GM19035 (cell line): ENCODE measurements around the gene LINGO3.
"Not testable (repeated sequence)": the region's sequence is repeated elsewhere in the genome, so short reads cannot be mapped to it uniquely, and the experiment has no call there.

ENCODE experiments used
- ATAC-seq: cut with Tn5 transposase; IDR thresholded peaks from one replicate; pipeline ENCODE4 v1.9.1; 2021; ENCODE audit not compliant: unreplicated experiment

Gene LINGO3, protein sequence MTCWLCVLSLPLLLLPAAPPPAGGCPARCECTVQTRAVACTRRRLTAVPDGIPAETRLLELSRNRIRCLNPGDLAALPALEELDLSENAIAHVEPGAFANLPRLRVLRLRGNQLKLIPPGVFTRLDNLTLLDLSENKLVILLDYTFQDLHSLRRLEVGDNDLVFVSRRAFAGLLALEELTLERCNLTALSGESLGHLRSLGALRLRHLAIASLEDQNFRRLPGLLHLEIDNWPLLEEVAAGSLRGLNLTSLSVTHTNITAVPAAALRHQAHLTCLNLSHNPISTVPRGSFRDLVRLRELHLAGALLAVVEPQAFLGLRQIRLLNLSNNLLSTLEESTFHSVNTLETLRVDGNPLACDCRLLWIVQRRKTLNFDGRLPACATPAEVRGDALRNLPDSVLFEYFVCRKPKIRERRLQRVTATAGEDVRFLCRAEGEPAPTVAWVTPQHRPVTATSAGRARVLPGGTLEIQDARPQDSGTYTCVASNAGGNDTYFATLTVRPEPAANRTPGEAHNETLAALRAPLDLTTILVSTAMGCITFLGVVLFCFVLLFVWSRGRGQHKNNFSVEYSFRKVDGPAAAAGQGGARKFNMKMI

DNA sequence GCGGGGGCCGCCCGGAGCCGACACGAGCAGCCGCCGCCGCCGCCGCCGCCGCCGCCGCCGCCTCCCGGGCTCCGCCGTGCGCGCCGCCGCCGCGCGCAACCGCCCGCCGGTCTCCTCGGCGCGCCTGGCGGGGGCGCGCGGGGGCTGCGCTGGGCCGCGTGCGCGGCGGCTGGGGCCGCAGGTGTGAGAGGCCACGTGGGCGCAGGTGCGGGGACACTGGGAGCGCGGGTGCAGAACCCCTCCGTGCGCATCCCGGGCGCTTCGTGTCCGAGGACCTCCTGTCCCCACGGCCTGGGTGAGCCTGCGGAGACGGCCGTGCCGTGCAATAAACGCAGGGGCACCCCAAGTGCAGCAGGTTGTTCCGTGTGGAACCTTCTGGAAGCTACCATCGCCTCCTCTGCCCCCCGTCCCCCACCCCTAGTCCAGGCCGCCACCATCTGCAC, at the start of gene LINGO3:
Gene LINGO3, minus strand, starts transcription at position 41 of the 443 bp plus-strand sequence. CDS start 16,378 bp downstream, outside the sequence.
- no peak for ATAC-seq

DNA sequence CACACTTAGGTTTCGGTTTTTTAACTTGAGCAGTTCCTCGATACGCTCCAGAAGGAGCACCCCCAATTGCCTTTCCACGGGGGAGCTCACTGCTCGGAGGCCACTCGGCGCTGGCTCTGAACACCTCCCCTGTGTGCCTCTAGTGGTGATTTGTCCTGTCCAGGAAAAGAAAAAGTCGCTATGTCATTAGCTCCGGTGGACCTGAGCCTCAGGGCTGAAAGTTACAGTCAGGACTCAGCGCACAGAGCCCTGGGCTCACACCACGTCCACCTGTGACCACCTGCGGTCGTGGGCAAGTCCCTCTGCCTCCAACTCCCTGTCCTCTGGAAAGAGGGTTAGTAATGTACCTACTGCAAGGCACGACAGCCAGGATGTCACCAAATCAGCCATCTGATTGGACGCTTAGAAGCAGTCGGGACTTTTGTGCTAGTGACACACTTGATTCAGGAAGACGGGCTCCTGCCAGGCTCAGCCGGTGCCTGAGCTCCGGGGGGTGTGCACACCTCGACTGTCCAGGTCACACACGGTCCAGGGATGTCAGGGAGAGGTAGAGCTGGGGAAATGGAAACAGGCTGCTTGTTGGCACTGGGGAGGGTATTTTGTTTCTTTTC, 48.2 kb upstream of the LINGO3 start:
- ATAC-seq, result no peak

DNA sequence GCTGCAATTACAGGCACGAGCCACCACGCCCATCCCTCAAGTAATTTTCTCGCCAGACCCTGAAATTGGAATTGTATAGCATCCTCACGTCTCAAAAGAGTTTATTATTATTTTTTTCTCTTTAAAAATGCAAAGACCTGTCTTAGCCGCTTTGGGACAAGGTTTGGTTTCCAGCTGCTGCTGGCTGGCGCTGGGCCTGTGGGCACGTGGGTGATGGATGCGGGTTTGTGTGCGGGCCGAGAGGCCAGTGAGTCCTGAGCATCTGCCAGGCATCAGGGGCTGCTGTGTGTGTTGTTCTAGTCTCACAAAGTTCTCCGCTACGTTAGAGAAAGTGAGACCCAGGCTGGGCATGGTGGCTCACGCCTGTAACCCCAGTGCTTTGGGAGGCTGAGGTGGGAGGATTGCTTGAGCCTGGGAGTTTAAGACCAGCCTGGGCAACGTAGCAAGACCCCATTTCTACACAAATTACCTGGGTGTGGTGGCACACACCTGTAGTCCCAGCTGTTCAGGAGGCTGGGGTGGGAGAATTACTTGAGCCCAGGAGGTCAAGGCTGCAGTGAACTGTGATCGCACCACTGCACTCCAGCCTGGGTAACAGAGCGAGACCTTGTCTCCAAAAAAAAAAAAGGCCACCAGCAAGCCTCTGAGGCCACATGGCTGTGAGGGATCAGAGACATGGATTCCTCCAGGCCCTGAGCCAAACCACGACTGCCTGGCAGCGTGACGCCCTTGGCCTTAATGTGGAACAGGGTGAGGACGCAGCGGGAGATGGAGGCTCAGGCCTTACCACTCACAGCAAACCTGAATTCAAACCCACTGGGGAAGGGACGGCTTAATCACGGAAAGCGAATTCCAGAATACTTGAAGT, 47.4 kb upstream of the LINGO3 start:
- ATAC-seq, result no peak

DNA sequence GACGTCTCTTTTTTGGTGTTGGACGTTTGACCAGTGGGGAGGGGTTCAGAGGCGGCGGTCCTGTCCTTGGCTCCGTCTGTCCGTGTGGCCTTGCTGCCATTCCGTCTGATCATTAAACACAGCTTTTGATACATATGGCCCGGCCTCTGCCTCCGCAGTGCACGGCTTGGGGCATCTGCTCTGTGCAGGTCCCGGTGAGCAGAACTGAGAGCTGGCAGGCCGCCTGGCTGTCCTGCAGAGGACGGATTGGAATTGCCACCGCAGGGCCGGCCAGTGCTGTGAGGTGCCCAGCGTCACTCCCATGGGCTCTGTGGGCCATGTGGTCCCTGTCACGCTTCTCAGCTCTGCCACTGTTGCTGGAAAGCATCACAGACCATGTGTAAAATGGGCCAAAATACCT, 46.7 kb upstream of the LINGO3 start:
- no peak for ATAC-seq

DNA sequence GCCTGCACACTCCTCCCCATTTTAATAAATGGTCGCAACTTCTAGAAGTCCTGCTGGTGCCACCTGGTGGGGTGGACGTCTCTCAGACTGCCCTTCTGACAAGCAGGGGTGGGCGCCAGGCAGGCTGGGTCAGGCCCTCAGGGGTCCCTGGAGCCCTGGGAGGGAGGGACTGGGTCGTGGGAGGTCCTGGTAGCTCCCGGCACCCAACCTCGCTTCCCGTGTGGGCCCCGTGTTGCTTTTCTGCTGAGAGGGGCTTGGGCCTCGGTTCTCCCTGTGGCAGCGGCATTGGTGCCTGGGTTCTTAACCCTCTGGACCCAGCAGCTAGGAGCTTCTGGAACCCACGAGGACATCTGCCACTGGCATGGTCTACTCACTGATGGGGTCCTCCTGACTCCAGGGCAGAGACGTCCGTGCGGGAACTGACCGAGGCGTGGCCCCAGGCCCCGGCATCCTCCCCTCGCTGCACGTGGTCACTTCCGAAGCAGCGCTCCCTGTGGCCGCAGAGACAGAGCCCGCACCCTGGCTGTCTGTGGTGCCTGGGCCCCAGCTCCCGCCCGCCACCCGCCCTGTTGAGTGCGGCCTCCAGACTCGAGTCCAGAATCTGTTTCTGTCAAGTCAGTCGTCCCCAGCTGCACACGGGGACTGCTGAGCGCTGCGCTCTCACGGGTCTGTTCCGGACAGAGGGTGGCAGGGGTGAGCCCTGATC, 46.1 kb upstream of the LINGO3 start:
- no peak for ATAC-seq

DNA sequence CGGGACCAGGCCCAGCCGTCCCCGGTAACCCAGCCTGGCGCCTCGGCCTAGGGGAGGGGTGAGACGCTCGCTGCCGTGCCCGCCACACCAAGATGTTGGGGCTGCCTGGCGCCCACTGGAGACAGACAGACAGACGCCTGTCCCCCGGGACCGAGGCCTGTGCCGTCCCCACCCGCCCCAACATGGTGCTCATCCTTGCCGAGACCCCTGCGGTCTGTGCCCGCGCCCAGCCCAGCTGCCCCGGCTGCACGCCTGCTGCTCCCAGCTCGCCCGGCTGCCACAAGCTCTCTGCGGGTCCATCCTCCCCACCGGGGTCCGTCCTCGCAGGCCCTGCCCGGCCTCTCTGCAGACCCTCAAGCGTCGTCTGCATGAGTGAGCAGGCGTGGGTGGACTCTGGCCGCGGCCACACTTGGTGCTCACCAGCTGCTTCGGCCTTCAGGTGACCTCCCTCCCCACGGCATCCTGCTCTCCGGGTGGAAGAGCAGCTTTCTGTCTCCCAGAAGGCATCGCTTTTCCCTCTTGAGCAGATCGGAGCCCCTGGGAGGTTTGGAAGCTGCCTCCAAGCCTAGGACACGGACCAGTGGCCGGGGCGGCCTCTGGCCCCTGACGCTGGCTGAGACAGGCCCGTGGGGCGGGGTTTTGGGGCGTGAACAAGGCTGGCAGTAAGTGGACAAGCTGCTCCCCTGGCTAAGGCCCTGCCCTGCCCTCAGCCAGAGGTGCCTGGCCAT, 45.4 kb upstream of the LINGO3 start:
- no peak for ATAC-seq

DNA sequence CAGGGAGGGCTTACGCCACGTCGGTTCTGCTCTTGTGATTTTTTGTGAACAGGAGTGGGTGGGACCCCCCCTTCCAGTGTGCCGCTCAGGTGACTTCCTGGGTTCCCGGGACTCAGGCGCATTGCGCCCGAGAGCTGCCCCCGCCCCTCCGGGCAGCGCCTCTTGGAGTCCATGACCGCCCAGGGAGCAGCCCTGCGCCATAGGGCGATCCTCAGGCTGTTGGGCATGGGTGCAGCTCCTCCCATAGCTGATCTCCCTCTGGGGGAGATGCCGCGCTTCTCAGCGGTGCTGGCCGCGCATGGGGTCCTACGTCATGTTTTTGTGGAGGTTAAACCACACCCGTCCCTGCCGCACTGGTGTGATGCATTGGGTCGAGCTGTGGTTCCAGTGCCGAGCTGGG, 44.2 kb upstream of the LINGO3 start:
- no peak for ATAC-seq

DNA sequence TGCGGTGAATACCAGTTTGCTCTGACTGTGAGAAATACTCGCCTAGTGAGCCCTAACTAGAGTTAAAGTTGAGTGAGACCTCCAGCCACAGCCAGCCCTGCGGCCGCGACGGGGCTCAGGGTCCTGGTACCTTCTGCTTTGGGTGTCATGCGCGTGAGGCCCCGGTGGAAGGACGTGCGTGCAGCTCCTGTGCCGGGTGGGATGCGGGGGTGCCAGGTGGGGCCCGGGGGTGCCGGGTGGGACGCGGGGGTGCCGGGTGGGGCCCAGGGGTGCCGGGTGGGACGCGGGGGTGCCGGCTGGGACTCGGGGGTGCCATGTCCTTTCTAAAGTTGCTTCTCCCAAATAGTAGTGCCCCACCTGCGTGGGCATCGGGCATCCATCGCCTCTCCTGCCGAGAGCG, 43.6 kb upstream of the LINGO3 start:
- ATAC-seq, result no peak

DNA sequence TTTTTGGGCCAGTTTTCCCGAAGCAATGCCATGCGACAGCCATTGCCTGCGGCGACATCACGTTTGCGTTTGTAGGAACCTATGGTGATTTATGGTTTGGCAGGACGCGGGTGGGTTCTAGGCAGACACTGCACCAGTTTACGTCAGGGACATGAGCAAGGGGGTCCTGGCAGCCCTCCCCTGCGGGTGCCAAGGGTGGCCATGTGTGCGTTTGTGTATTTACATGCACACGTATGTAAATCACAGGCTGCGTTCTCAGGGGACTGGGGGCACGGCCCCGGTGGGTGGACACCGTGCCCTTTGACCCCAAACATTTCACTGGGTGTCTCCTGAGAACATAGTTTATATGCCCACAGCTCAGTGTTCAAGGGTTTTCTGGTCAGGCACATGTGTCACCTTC, 42.7 kb upstream of the LINGO3 start:
- ATAC-seq, result no peak

DNA sequence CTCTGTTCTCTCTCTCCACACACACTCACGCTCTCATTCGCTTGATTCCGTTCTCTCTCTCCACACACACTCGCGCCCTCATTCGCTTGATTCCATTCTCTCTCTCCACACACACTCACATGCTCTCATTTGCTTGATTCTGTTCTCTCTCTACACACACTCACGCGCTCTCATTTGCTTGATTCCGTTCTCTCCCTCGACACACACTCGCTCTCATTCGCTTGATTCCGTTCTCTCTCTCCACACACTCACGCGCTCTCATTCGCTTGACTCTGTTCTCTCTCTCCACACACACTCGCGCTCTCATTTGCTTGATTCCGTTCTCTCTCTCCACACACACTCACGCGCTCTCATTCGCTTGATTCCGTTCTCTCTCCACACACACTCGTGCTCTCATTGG, 41.9 kb upstream of the LINGO3 start:
- not testable (repeated sequence) for ATAC-seq

DNA sequence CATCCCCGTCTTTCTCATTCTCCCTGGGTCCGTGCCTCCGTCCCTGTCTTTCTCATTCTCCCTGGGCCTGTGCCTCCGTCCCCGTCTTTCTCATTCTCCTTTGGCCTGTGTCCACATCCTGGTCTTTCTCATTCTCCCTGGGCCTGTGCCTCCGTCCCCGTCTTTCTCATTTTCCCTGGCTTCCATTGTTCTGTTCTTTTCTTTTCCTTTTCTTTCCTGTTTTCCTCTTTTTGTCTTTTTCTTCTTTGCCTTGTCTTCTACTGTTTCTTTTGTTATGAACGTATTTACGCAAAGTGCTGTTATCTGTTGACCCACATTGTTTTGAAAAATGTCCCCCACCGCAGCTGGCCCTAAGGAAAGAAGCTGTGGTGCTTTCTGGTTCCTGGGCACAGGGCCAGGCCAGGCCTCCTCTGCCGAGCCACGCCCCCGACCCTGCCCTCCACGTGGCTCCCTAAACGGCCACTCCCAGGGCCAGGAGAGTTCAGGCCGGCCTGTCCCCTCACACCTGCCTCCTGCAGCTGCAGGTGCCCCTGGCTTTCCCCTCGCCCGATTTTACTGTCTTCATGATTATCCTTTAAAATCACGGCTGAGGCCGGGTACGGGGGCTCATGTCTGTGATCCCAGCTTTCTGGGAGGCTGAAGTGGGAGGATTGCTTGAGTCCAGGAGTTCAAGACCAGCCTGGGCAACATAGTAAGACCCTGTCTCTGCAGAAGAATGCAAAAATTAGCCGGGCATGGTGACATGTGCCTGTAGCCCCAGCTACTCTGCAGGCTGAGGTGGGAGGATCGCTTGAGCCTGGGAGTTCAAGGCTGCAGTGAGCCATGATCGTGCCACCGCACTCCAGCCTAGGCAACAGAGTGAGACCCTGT, 38.1 kb upstream of the LINGO3 start:
- no peak for ATAC-seq

DNA sequence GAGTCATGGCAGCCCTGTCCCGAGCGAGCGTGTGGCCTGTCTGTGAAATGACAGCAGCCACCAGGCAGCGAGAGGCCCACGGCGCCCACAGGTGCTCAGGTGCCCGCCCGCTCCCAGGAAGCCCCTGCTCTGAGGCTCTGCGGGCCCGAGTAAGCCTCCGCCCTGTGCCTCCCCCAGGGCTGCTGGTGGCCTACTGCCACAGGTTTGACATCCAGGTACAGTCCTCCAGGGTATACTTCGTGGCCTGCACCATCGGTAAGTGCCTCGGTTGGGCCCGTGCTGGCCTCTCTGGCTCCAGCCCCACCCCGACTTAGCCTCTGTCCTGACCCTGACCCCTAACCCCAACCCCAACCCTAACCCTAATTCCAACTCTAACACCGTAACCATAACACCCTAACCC, 37.1 kb upstream of the LINGO3 start:
- ATAC-seq, result no peak

DNA sequence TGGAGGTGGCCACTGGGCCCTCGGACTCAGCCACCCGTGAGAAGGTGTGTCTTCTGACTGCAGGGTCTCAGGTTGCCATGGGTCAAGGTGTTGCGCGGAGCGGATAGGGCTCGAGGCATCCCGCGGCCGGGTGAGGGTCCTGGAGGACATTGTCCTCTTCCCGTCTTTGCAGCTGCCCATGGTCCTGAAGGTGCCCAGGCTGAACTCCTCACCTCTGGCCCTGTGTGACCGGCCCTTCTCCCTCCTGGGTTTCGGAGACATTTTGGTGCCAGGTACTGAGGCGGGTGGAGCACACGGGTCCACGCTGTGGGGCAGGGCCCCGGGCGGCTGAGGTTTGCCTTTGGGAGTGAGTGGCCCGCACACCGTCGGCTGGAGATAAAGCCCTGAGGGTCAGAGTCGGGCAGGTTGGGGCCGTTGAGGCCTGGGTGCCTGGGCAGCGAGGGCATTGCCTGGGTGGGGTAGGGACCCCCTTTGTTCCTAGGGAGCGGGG, 36.5 kb upstream of the LINGO3 start:
- ATAC-seq, result no peak

DNA sequence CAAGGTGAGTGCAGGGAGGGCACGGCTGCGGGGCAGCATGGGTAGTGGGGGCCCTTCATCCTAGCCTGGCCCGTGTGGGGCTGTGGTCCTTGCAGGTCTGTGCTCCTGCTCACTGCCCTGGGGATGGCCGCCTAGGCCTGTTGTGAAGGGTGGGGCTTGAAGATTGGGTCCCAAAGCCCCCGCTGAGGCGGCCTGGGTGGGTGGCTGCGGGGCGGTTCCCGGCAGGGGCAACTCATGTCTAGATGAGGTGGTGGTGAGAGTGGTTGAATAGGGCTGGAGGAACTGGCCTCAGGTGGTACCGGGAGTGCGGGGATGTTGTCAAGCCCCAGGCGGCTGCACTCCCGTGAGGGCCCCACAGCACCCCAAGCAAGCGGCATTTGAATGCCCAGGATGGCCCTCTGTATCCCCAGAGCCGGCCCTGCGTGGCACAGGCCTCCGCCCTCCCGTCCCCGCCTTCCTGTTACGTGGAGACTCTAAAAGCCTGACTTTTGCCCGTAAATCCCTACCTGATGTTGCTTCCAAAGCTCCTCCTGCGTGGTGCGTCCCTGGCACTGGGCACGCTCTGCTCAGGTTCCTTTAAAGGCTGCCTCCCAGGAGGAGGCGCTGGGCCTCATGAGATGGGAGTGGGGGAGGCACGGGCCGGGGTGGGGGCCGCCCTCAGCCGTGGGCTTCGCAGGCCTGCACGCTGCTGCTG, 35.5 kb upstream of the LINGO3 start:
- no peak for ATAC-seq

DNA sequence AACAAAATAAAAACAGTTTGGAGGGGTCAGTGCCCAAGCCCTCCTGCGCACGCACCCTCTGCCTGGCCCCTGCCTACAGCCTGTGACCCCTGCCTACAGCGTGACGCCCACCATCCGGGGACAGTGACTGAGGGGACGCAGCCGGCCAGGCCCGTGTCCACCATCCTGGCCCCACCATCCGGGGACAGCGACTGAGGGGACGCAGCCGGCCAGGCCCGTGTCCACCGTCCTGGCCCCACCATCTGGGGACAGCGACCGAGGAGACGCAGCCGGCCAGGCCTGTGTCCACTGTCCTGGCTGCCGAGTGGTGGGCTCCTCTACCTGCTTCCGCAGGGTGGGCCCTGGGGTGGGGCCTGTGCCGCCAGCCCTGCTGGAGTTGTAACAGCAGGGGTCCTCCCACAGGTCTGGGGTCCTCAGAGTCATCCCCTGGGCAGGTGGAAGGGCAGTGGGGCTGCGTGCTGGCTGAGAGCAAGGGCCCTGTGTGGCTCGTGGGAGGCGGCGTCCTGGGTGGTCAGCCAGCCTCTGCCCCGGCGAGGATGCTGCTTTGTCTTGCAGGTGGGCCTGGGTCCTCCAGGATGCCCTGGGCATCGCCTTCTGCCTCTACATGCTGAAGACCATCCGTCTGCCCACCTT, 34.8 kb upstream of the LINGO3 start:
- no peak for ATAC-seq

DNA sequence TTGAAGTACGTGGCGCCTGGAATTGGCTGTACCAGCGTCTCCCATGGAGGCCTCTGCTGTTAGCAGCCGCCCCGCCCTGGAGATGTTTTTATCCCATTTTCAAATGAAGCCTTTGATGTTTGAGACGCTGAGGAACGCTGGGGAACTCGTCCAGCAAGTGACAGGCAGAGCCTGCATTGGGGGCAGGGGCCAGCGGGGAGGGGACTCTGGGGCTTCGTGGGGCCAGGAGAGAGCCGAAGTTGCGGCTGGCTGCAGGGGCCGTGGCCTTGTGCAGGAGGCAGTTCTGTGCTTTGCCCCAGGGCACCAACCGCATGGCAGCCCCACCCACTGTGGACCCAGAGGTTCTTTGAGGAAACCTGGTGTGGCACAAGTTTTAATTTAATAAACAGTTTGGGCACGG, 34.0 kb upstream of the LINGO3 start:
- ATAC-seq, result no peak

DNA sequence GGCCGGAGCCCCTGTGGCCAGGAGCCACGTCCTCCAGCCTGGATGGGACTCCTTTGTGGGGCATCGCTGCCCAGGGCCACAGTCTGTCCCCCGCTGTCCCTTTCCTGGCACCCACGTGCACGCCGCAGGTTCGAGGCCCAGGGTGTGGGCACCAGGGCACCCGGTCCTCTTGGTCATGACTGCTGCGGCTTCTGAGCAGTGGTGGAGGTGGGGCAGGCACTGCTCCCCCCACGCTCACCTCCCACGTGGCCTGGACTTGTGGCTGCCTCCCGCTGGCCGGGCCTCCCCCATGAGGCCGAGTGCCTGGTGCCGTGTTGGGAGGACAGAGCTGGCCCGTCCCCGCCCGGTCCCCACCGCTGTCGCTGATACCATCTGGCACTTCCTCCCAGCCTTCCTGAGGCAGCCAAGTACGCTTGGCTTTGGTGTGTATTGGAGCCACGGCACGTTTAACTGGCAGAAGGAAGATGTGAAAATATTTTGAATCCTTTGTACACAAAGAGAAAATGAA, 33.3 kb upstream of the LINGO3 start:
- no peak for ATAC-seq
